Esophagus muscularis mucosa (tissue), 4 donors: ENCODE measurements around the gene PCNX2. TPM values are rescaled to one million over a fixed set of nuclear protein-coding genes. Genes with fewer than 3 reads are reported as not detected.

ENCODE experiments used
- DNase-seq: peaks from one replicate; pipeline ENCODE4 v3.0.0-alpha.2; 2017; ENCODE audit errors: extremely low spot score
- H3K27ac ChIP-seq, 4 donors: fragments of 200-600 bp; sonication (generic); replicated peaks in 1 of 4; 1 replicate in 3 of 4; 2 replicates in 1 of 4; pipeline ENCODE4 v1.5.1; 2016 to 2019; ENCODE audit warnings: mild to moderate bottlenecking in 1 of 4
- H3K27me3 ChIP-seq, 4 donors: fragments of 200-600 bp; sonication (generic); one replicate each; pipeline versions ENCODE4 v1.5.1 to v1.6.0; 2016 to 2019
- H3K36me3 ChIP-seq, 4 donors: fragments of 200-600 bp; sonication (generic); one replicate each; pipeline ENCODE4 v1.5.1; 2016 to 2019
- H3K4me1 ChIP-seq, 4 donors: fragments of 200-600 bp; sonication (generic); one replicate each; pipeline ENCODE4 v1.5.1; 2016 to 2019
- H3K4me3 ChIP-seq, 4 donors: fragments of 200-600 bp; sonication (generic); 1 replicate in 2 of 4; 2 replicates in 2 of 4; pipeline ENCODE4 v1.5.1; 2016 to 2019; ENCODE audit warnings: mild to moderate bottlenecking in 4 of 4, moderate library complexity in 1 of 4
- H3K9me3 ChIP-seq, 4 donors: fragments of 200-600 bp; sonication (generic); 1 replicate in 3 of 4; 2 replicates in 1 of 4; pipeline ENCODE4 v1.5.1; 2016 to 2019
- CTCF ChIP-seq, 3 experiments: fragments of 200-600 bp in 2 of 3; fragments of 450-650 bp in 1 of 3; sonication (generic) in 2 of 3; IDR thresholded peaks; one replicate each; pipeline ENCODE4 v1.5.1; 2017 to 2019; ENCODE audit warnings: antibody characterized with exemption in 3 of 3, mild to moderate bottlenecking in 2 of 3, moderate library complexity in 1 of 3
- EP300 ChIP-seq: sonication (generic); formaldehyde crosslinking; IDR thresholded peaks from one replicate; pipeline ENCODE4 v1.6.1; 2017; ENCODE audit warnings: antibody characterized with exemption
- POLR2A ChIP-seq: fragments of 450-650 bp; IDR thresholded peaks from one replicate; pipeline ENCODE4 v1.6.1; 2017; ENCODE audit warnings: antibody characterized with exemption, moderate library complexity, mild to moderate bottlenecking, low read depth
- POLR2AphosphoS5 ChIP-seq, 2 donors: sonication (generic); formaldehyde crosslinking; IDR thresholded peaks; one replicate each; pipeline ENCODE4 v1.6.1; 2017; ENCODE audit warnings: antibody characterized with exemption in 2 of 2
- WGBS: methylation state at CpG from one replicate; pipeline ENCODE4 v1.1.5; 2018; 5-methylcytosine and 5-hydroxymethylcytosine counted together
- intact Hi-C: fragments of 100-400 bp; cut with DNase I; formaldehyde crosslinking; loops from one replicate; pipeline ENCODE4 v1.15.1; 2023
- total RNA-seq, 4 donors: library from RNA; depleted of rRNA; stranded (reverse); fragments of >200 nt; gene quantifications; one replicate each; pipeline versions ENCODE4 v1.1.0 to v1.2.1, GENCODE V29; 2016

Gene PCNX2
- total RNA-seq, 4 donors from 2014 or later, result 5.7 to 23.3 (median 7.9) TPM

- no peak for TF ChIP-seq POLR2A
- no peak for TF ChIP-seq CTCF (IDR thresholded peaks at IDR 0.05)
- TF ChIP-seq EP300, result no peak
- TF ChIP-seq POLR2AphosphoS5 (IDR thresholded peaks at IDR 0.05), result no peak
- 85% methylated on average over 3 of the region's 3 CpGs for WGBS
- Histone ChIP-seq H3K4me3 (no peak overlapping the region), H3K4me1 (no peaks in the 10 kb centered on the region), H3K36me3 (peaks cover 0 to 5% (median under 1%) of the 10 kb centered on the region in 4 donors), H3K27ac (no peak overlapping the region), H3K9me3 (no peaks in the 10 kb centered on the region), H3K27me3 (no peaks in the 10 kb centered on the region)
- intact Hi-C loops, result no loop called here
- DNase-seq, result no peak
These were observed 303.3 kb downstream of the PCNX2 start for GRCh38 chr1:232992227-232992626.

- intact Hi-C loops, result no loop called here
- DNase-seq, result no peak
- Histone ChIP-seq H3K27ac (no peak overlapping the region), H3K4me3 (no peak overlapping the region), H3K9me3 (no peaks in the 10 kb centered on the region), H3K4me1 (no peaks in the 10 kb centered on the region), H3K27me3 (no peaks in the 10 kb centered on the region), H3K36me3 (peaks cover 0 to 2% (median under 1%) of the 10 kb centered on the region in 4 donors)
- WGBS, result 89% methylated on average over 7 of the region's 7 CpGs
- TF ChIP-seq POLR2AphosphoS5 (IDR thresholded peaks at IDR 0.05), result no peak
- no peak for TF ChIP-seq CTCF (IDR thresholded peaks at IDR 0.05)
- TF ChIP-seq EP300, result no peak
- TF ChIP-seq POLR2A, result no peak
These were observed 304.3 kb downstream of the PCNX2 start for GRCh38 chr1:232991238-232991637.

- 89% methylated on average over 17 of the region's 20 CpGs for WGBS
- no peak for TF ChIP-seq EP300
- no peak for TF ChIP-seq POLR2AphosphoS5 (IDR thresholded peaks at IDR 0.05)
- TF ChIP-seq CTCF (IDR thresholded peaks at IDR 0.05), result no peak
- TF ChIP-seq POLR2A, result no peak
These were observed 305.1 kb downstream of the PCNX2 start for GRCh38 chr1:232990176-232991128.

GRCh38 chr1:232988572-232989040 is 306.9 kb downstream of the PCNX2 start:
- Histone ChIP-seq H3K27ac (no peak overlapping the region), H3K9me3 (no peaks in the 10 kb centered on the region), H3K27me3 (no peaks in the 10 kb centered on the region), H3K4me1 (no peaks in the 10 kb centered on the region), H3K4me3 (no peak overlapping the region), H3K36me3 (peaks cover 0 to 15% (median 7%) of the 10 kb centered on the region in 4 donors)
- intact Hi-C loops, result no loop called here
- TF ChIP-seq CTCF (IDR thresholded peaks at IDR 0.05), result no peak
- TF ChIP-seq POLR2A, result no peak
- TF ChIP-seq EP300, result no peak
- 70% methylated on average over 8 of the region's 8 CpGs for WGBS
- no peak for DNase-seq

More at GRCh38 chr1:232990176-232991128, 305.1 kb downstream of the PCNX2 start:
- DNase-seq, result no peak
- Histone ChIP-seq H3K4me1 (no peaks in the 10 kb centered on the region), H3K27me3 (no peaks in the 10 kb centered on the region), H3K9me3 (no peaks in the 10 kb centered on the region), H3K27ac (no peak overlapping the region), H3K4me3 (no peak overlapping the region), H3K36me3 (peaks cover 0 to 9% (median 3%) of the 10 kb centered on the region in 4 donors)
- intact Hi-C loops, result no loop called here
